Smooth muscle cell (in vitro differentiated cells): ENCODE results near the gene VCP. TPM values are rescaled to one million over a fixed set of nuclear protein-coding genes. Genes with fewer than 3 reads are reported as not detected.

Experiments
- DNase-seq: peaks from one replicate; lab custom pipeline; 2025; ENCODE audit not compliant: unreplicated experiment; lab: John Stamatoyannopoulos, UW
- H2AFZ ChIP-seq: fragments of 200-600 bp; sonication (generic); 2 replicates; pipeline ENCODE4 v1.6.0; 2016; ENCODE audit warnings: antibody characterized with exemption, low read depth, mild to moderate bottlenecking
- H3F3A ChIP-seq: fragments of 200-600 bp; sonication (generic); 2 replicates; pipeline ENCODE4 v1.6.0; 2017; ENCODE audit warnings: antibody characterized with exemption, low read depth
- H3K27ac ChIP-seq: fragments of 200-600 bp; sonication (generic); 2 replicates; pipeline ENCODE4 v1.5.1; 2016; ENCODE audit warnings: low read depth, mild to moderate bottlenecking
- H3K27me3 ChIP-seq: fragments of 200-600 bp; sonication (generic); 2 replicates; pipeline ENCODE4 v1.6.1; 2016; ENCODE audit warnings: low read depth, mild to moderate bottlenecking
- H3K36me3 ChIP-seq: fragments of 200-600 bp; sonication (generic); 2 replicates; pipeline ENCODE4 v1.5.1; 2016; ENCODE audit warnings: low read depth
- H3K4me1 ChIP-seq: fragments of 200-600 bp; sonication (generic); 2 replicates; pipeline ENCODE4 v1.5.1; 2016; ENCODE audit warnings: low read depth
- H3K4me2 ChIP-seq: fragments of 200-600 bp; sonication (generic); 2 replicates; pipeline ENCODE4 v1.6.0; 2016; ENCODE audit warnings: mild to moderate bottlenecking
- H3K4me3 ChIP-seq: fragments of 200-600 bp; sonication (generic); 2 replicates; pipeline ENCODE4 v1.5.1; 2016; ENCODE audit warnings: mild to moderate bottlenecking
- H3K79me2 ChIP-seq: fragments of 200-600 bp; sonication (generic); 2 replicates; pipeline ENCODE4 v1.6.0; 2016; ENCODE audit warnings: low read depth, mild to moderate bottlenecking
- H3K9ac ChIP-seq: fragments of 200-600 bp; sonication (generic); 2 replicates; pipeline ENCODE4 v1.6.0; 2016; ENCODE audit warnings: low read depth
- H3K9me3 ChIP-seq: fragments of 200-600 bp; sonication (generic); replicated peaks from 2 replicates; pipeline ENCODE4 v1.5.1; 2016; ENCODE audit warnings: low read depth
- H4K20me1 ChIP-seq: fragments of 200-600 bp; sonication (generic); 2 replicates; pipeline ENCODE4 v1.6.0; 2016; ENCODE audit warnings: low read depth
- WGBS: methylation state at CpG from one replicate; pipeline ENCODE4 v1.1.7; 2016; ENCODE audit warnings: low lambda C conversion rate; 5-methylcytosine and 5-hydroxymethylcytosine counted together
- polyA plus RNA-seq: library from polyadenylated mRNA; unstranded; fragments of >200 nt; fragmentation: Nextera tagmentation; extraction: Ambion mirVana; gene quantifications from 2 replicates; pipeline ENCODE4 v1.2.1, GENCODE V29; 2016
- total RNA-seq: library from RNA; depleted of rRNA; stranded (reverse); fragments of >200 nt; gene quantifications from 2 replicates; pipeline ENCODE4 v1.2.3, GENCODE V29; 2014
- TF ChIP-seq, protein P1 (sequence below): fragments of 200-600 bp; sonication (generic); IDR thresholded peaks from 2 replicates; pipeline ENCODE4 v1.5.1; 2017; ENCODE audit warnings: borderline replicate concordance, mild to moderate bottlenecking, antibody characterized with exemption; ENCODE audit not compliant: insufficient read depth, poor library complexity, severe bottlenecking

VCP gene
- total and polyA plus RNA-seq, 2 experiments from 2014 or later, result 207 to 314 TPM

DNA sequence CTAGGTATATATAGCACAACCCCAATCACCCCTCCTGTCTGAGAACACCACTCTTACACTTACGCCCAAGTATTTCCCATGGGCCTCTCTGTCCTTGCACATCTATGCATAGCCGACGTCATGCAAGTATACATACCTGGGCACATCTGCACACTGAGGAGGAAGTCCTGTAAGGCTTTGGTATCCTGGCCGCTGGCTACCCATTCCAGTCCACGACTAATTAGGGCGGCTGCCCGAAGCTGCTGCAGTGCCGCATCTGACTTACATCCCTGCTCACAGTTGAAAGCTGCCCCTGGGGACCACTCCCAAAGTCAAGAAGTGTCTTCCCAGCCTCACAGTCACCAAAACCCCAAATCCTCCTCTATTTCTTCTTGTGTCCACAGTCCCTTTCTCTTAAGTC lies 2.4 kb upstream of the VCP start:
- WGBS, result 96% methylated on average over 8 of the region's 8 CpGs
- no peak overlapping the region for H3K4me3 ChIP-seq
- H4K20me1 ChIP-seq, result peaks cover 25% of the 10 kb centered on the region
- peaks cover 10% of the 10 kb centered on the region for H3F3A ChIP-seq
- peaks cover 28% of the 10 kb centered on the region for H3K4me1 ChIP-seq
- TF ChIP-seq, protein P1, sequence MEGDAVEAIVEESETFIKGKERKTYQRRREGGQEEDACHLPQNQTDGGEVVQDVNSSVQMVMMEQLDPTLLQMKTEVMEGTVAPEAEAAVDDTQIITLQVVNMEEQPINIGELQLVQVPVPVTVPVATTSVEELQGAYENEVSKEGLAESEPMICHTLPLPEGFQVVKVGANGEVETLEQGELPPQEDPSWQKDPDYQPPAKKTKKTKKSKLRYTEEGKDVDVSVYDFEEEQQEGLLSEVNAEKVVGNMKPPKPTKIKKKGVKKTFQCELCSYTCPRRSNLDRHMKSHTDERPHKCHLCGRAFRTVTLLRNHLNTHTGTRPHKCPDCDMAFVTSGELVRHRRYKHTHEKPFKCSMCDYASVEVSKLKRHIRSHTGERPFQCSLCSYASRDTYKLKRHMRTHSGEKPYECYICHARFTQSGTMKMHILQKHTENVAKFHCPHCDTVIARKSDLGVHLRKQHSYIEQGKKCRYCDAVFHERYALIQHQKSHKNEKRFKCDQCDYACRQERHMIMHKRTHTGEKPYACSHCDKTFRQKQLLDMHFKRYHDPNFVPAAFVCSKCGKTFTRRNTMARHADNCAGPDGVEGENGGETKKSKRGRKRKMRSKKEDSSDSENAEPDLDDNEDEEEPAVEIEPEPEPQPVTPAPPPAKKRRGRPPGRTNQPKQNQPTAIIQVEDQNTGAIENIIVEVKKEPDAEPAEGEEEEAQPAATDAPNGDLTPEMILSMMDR, result no peak
- peaks cover 4% of the 10 kb centered on the region for H3K27me3 ChIP-seq
- H2AFZ ChIP-seq, result no peak overlapping the region
- no peak overlapping the region for H3K4me2 ChIP-seq
- H3K9me3 ChIP-seq, result no peaks in the 10 kb centered on the region
- no peak overlapping the region for H3K9ac ChIP-seq
- peaks cover 46% of the 10 kb centered on the region for H3K79me2 ChIP-seq
- H3K36me3 ChIP-seq, result no peaks in the 10 kb centered on the region
- no peak for DNase-seq
- H3K27ac ChIP-seq, result no peak overlapping the region

DNA sequence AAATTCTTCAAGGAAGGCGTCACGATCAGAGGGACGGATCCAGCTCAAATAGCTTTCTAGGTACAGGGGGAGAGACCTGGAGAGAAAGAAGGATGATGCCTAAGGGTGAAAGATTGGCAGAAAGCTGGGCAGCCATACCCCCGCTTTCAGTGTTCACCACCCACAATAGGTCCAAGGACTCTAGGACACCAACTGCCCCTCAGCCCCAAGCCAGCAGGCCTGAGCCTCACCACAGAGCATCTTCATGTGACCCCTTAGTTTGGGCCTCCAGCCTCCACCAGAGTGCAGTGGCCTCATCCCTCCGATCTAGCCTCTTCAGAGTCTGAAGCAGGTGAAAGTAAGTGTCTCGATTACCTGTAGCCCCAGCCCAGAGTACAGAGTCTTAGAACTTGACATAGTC lies 1.7 kb upstream of the VCP start:
- TF ChIP-seq, protein P1, result no peak
- peaks cover 32% of the 10 kb centered on the region for H4K20me1 ChIP-seq
- 99% methylated on average over 6 of the region's 6 CpGs for WGBS

DNA sequence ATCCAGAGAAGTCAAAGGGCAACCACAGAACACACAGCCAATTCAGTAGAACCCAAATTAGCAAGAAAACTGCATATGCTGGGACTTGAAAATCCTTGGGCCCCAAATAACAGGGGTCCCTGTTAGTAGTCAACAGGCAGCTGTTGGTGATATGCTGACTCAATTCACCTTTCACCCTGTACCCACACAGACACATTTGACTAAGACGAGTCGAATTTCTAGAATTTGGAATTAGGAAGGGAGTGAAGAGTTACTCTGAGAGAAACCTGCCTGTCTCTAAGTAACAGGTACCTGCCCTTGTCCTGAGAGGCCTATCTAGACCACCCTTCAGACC lies 821 bp upstream of the VCP start:
- peaks cover 54% of the 10 kb centered on the region for H3K79me2 ChIP-seq
- H3F3A ChIP-seq, result peaks cover 6% of the 10 kb centered on the region
- peaks cover 41% of the 10 kb centered on the region for H4K20me1 ChIP-seq
- H3K4me1 ChIP-seq, result peaks cover 25% of the 10 kb centered on the region
- DNase-seq, result no peak
- peak overlapping the region; percentile 77 for H3K4me2 ChIP-seq
- TF ChIP-seq, protein P1, result no peak
- no peak overlapping the region for H2AFZ ChIP-seq
- peaks cover 4% of the 10 kb centered on the region for H3K27me3 ChIP-seq
- H3K4me3 ChIP-seq, result peak overlapping the region; percentile 19
- no peaks in the 10 kb centered on the region for H3K36me3 ChIP-seq
- 96% methylated on average over 2 of the region's 2 CpGs for WGBS
- H3K9me3 ChIP-seq, result no peaks in the 10 kb centered on the region
- peak overlapping the region; percentile 46 for H3K9ac ChIP-seq
- H3K27ac ChIP-seq, result peak overlapping the region; percentile 100

More for the DNA sequence above, 1.7 kb upstream of the VCP start:
- H3K27ac ChIP-seq, result no peak overlapping the region
- no peak overlapping the region for H3K4me3 ChIP-seq
- H3F3A ChIP-seq, result peaks cover 6% of the 10 kb centered on the region
- H3K36me3 ChIP-seq, result no peaks in the 10 kb centered on the region
- no peak for DNase-seq
- no peak overlapping the region for H3K9ac ChIP-seq
- H3K27me3 ChIP-seq, result peaks cover 4% of the 10 kb centered on the region
- no peak overlapping the region for H3K4me2 ChIP-seq
- H3K4me1 ChIP-seq, result peaks cover 32% of the 10 kb centered on the region
- H3K79me2 ChIP-seq, result peaks cover 53% of the 10 kb centered on the region
- no peak overlapping the region for H2AFZ ChIP-seq
- H3K9me3 ChIP-seq, result no peaks in the 10 kb centered on the region

DNA sequence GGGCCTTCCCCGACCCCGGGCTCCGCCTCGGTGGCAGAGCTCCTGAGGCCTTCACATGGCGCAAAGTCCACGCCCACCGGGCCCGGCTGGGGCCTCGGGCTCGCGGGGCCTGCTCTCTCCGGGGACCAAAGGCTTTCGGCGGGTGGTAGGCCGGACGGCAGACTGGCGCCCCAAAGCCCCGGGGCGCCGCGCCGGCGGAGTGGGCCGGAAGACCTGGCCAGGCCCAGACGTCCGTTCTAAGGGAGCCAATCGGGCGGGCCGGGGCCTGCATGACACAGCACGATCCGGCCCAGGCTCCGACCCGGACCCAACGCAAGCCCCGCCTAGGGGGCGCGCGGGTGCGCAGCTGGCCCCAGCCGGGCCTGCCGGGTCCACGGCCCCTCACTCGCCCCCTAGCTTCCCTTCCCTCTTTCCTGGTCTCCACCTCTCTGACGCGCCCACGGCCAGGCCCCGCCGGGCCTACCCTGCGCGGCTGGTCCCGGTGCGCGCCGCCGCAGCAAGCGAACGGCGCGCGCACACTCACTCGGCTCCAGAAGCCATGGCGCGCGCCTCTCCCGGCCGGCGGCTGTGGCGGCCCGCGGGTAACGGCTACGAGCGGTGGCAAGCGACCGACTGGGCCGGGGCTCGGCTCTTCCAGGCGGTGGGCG lies 488 bp downstream of the VCP start:
- 1% methylated on average over 49 of the region's 79 CpGs for WGBS
- Histone ChIP-seq H4K20me1 (peaks cover 54% of the 10 kb centered on the region), H3K36me3 (peaks cover 2% of the 10 kb centered on the region), H3K4me1 (peaks cover 22% of the 10 kb centered on the region), H3K4me2 (peak overlapping the region; percentile 94), H3F3A (peaks cover 6% of the 10 kb centered on the region), H3K9me3 (no peaks in the 10 kb centered on the region), H2AFZ (peak overlapping the region; percentile 70), H3K4me3 (peak overlapping the region; percentile 100), H3K27me3 (peaks cover 4% of the 10 kb centered on the region), H3K9ac (peak overlapping the region; percentile 100), H3K27ac (peak overlapping the region; percentile 100), H3K79me2 (peaks cover 54% of the 10 kb centered on the region)
- TF ChIP-seq, protein P1, result peak; percentile 34
- DNase-seq, result peak; percentile 77
